HUES48 (cell line): ENCODE results near the gene DISP2.
A peak's percentile ranks its signal among the peaks of the same experiment; 100 is the strongest.

Source experiments
- H3K27ac ChIP-seq: one replicate; pipeline ENCODE4 v1.7.0; 2013; ENCODE audit warnings: low read depth, low read length, inconsistent platforms
- H3K27me3 ChIP-seq: 2 replicates; pipeline ENCODE4 v1.6.1; 2013; ENCODE audit warnings: mild to moderate bottlenecking, low read length; ENCODE audit not compliant: control insufficient read depth, insufficient read depth
- H3K36me3 ChIP-seq: 2 replicates; pipeline ENCODE4 v1.6.1; 2013; ENCODE audit warnings: low read length; ENCODE audit not compliant: control insufficient read depth, insufficient read depth
- H3K4me1 ChIP-seq: 2 replicates; pipeline ENCODE4 v1.6.1; 2013; ENCODE audit warnings: mild to moderate bottlenecking, low read length; ENCODE audit not compliant: control insufficient read depth, insufficient read depth
- H3K4me3 ChIP-seq: 2 replicates; pipeline ENCODE4 v1.5.1; 2013; ENCODE audit warnings: mild to moderate bottlenecking, low read depth, low read length
- H3K9ac ChIP-seq: 2 replicates; pipeline ENCODE4 v1.6.1; 2013; ENCODE audit warnings: mild to moderate bottlenecking, low read depth, low read length, moderate library complexity
- H3K9me3 ChIP-seq: 2 replicates; pipeline ENCODE4 v1.6.1; 2013; ENCODE audit warnings: low read length; ENCODE audit not compliant: control insufficient read depth, insufficient read depth

Gene DISP2

DNA sequence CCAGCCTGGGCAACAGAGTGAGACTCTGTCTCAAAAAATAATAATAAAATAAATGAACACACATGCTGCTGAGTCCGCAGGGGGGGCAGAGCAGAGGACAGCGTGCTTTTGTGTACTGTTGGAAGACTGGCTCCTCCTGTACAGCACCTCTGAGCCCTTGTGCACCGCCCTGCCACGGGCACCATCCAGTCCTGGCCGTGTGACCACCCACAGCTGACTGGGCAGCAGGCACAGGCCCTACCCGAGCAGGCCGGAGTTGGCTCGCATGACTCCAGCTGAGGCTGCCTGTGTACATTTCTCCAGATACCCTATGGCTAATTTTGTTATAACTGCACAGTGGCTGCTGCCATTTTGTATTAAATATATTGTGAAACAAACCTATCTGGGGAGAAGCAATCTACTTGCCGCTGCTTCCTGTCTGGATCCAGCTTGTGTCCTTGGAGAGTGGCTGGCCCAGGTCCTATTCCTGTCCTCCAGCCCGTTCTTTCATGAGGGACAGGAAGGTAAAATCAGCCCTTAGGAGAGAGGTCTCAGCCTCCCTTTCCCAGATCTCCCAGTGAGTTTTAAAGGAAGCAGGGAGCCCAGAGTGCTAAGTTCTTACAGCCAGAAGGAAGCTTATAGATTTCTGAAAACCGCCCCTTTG, 62.2 kb downstream of the DISP2 start:
- H3K4me3 ChIP-seq = no peak overlapping the region
- H3K36me3 ChIP-seq = peaks cover 36% of the 10 kb centered on the region
- H3K27me3 ChIP-seq = peaks cover 8% of the 10 kb centered on the region; the same call in 1 of the 2 replicates
- no peak overlapping the region for H3K9ac ChIP-seq
- no peaks in the 10 kb centered on the region for H3K9me3 ChIP-seq
- H3K27ac ChIP-seq = no peak overlapping the region
- peaks cover 7% of the 10 kb centered on the region for H3K4me1 ChIP-seq

- no peak overlapping the region for H3K27ac ChIP-seq
- H3K9me3 ChIP-seq = no peaks in the 10 kb centered on the region
- H3K36me3 ChIP-seq = peaks cover 30% of the 10 kb centered on the region
- no peak overlapping the region for H3K9ac ChIP-seq
- H3K4me3 ChIP-seq = no peak overlapping the region
- peaks cover 7% of the 10 kb centered on the region for H3K4me1 ChIP-seq
- H3K27me3 ChIP-seq = peaks cover 8% of the 10 kb centered on the region; the same call in 1 of the 2 replicates
These were observed 62.8 kb downstream of the DISP2 start for GRCh38 chr15:40420793-40421192.

GRCh38 chr15:40421246-40422157, 63.5 kb downstream of the DISP2 start:
- H3K27ac ChIP-seq = no peak overlapping the region
- peaks cover 23% of the 10 kb centered on the region for H3K36me3 ChIP-seq
- H3K4me3 ChIP-seq = peak overlapping the region; percentile 52; the same call in 1 of the 2 replicates
- H3K9ac ChIP-seq = no peak overlapping the region; the same call in 1 of the 2 replicates
- H3K27me3 ChIP-seq = peaks cover 8% of the 10 kb centered on the region; the same call in 1 of the 2 replicates
- H3K4me1 ChIP-seq = peaks cover 7% of the 10 kb centered on the region
- H3K9me3 ChIP-seq = no peaks in the 10 kb centered on the region

- Histone ChIP-seq H3K4me3 (no peak overlapping the region), H3K9me3 (no peaks in the 10 kb centered on the region), H3K36me3 (no peaks in the 10 kb centered on the region), H3K4me1 (peaks cover 14% of the 10 kb centered on the region), H3K27ac (no peak overlapping the region), H3K9ac (no peak overlapping the region), H3K27me3 (peaks cover 8% of the 10 kb centered on the region; the same call in 1 of the 2 replicates)
These were observed 66.6 kb downstream of the DISP2 start for GRCh38 chr15:40424483-40425115.

DNA sequence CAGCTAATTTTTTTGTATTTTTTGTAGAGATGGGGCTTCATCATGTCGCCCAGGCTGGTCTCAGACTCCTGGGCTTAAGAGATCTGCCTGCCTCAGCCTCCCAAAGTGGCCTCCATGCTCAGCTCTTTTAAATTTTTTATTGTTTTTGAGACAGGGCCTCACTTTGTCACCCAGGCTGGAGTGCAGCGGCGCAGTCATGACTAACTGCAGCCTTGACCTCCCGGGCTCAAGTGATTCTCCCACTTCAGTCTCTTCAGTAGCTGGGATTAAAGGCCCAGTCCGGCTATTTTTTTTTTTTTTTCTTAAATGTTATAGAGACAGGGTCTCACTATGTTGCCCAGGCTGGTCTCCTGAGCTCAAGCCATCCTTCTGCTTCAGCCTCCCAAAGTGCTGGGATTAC, 67.7 kb downstream of the DISP2 start:
- no peak overlapping the region for H3K27ac ChIP-seq
- H3K36me3 ChIP-seq = no peaks in the 10 kb centered on the region
- H3K27me3 ChIP-seq = peaks cover 8% of the 10 kb centered on the region
- no peaks in the 10 kb centered on the region for H3K9me3 ChIP-seq
- H3K9ac ChIP-seq = no peak overlapping the region
- no peak overlapping the region for H3K4me3 ChIP-seq
- peaks cover 24% of the 10 kb centered on the region for H3K4me1 ChIP-seq

DNA sequence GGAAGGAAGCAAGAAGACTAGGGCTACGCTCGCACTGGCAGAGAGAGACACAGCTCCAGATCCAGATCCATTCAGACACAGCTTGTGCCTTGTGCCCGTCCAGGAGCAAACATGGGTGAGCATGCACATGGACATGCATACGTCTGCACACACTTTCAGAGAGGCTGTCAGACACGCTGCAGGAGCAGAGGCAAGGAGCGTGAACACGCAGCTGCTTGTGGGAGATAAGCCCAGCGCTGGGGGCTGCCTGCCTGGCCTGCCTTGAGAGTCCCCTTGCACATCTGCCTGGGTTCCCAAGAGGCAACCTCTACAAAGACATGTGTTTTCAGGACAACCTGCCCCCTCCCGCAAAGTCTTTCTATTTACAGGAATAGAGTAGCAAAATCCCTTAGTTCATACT, 69.2 kb downstream of the DISP2 start:
- Histone ChIP-seq H3K27me3 (peaks cover 1% of the 10 kb centered on the region; the same call in 1 of the 2 replicates), H3K4me1 (peaks cover 17% of the 10 kb centered on the region), H3K9ac (no peak overlapping the region), H3K36me3 (no peaks in the 10 kb centered on the region), H3K9me3 (no peaks in the 10 kb centered on the region), H3K4me3 (no peak overlapping the region), H3K27ac (no peak overlapping the region)

- no peak overlapping the region for H3K4me3 ChIP-seq
- no peaks in the 10 kb centered on the region for H3K36me3 ChIP-seq
- H3K9ac ChIP-seq = no peak overlapping the region
- H3K27me3 ChIP-seq = peaks cover 10% of the 10 kb centered on the region
- peaks cover 17% of the 10 kb centered on the region for H3K4me1 ChIP-seq
- H3K27ac ChIP-seq = no peak overlapping the region
- no peaks in the 10 kb centered on the region for H3K9me3 ChIP-seq
These were observed 70.2 kb downstream of the DISP2 start for GRCh38 chr15:40428185-40428584.
